GM19240 (cell line): ENCODE measurements around the gene MAST4.
A peak's percentile ranks its signal among the peaks of the same experiment; 100 is the strongest.

Source experiments
- DNase-seq: peaks from one replicate; pipeline ENCODE4 v3.0.0; 2011; ENCODE audit warnings: low spot score; ENCODE audit not compliant: insufficient read length

The MAST4 gene

GRCh38 chr5:66830636-66831035 lies 234.4 kb downstream of the MAST4 start:
- DNase-seq, result no peak

GRCh38 chr5:66839636-66840185 lies 243.5 kb downstream of the MAST4 start:
- no peak for DNase-seq

- peak; percentile 37 for DNase-seq
These were observed 244.4 kb downstream of the MAST4 start for GRCh38 chr5:66840511-66841013.

GRCh38 chr5:66841264-66841663 lies 245.1 kb downstream of the MAST4 start:
- no peak for DNase-seq

GRCh38 chr5:66842540-66842939 lies 246.3 kb downstream of the MAST4 start:
- DNase-seq, result no peak

- DNase-seq, result no peak
These were observed 246.9 kb downstream of the MAST4 start for GRCh38 chr5:66843065-66843464.

GRCh38 chr5:66848749-66849641 lies 252.8 kb downstream of the MAST4 start:
- DNase-seq, result no peak

- DNase-seq, result no peak
These were observed 253.6 kb downstream of the MAST4 start for GRCh38 chr5:66849803-66850202.

GRCh38 chr5:66850354-66851075 lies 254.3 kb downstream of the MAST4 start:
- no peak for DNase-seq

GRCh38 chr5:66851306-66851705 lies 255.1 kb downstream of the MAST4 start:
- no peak for DNase-seq

- DNase-seq, result no peak
These were observed 258.2 kb downstream of the MAST4 start for GRCh38 chr5:66854416-66854815.

- DNase-seq, result no peak
These were observed 260.0 kb downstream of the MAST4 start for GRCh38 chr5:66856041-66856805.

GRCh38 chr5:66859526-66859925 lies 263.3 kb downstream of the MAST4 start:
- DNase-seq, result no peak

GRCh38 chr5:66860199-66860975 lies 264.2 kb downstream of the MAST4 start:
- no peak for DNase-seq

GRCh38 chr5:66861402-66861801 lies 265.2 kb downstream of the MAST4 start:
- DNase-seq, result no peak

GRCh38 chr5:66862020-66862419 lies 265.8 kb downstream of the MAST4 start:
- no peak for DNase-seq

GRCh38 chr5:66863243-66864170 lies 267.3 kb downstream of the MAST4 start:
- DNase-seq, result no peak

GRCh38 chr5:66864240-66864884 lies 268.2 kb downstream of the MAST4 start:
- no peak for DNase-seq
